Mesodermal cell (in vitro differentiated cells): ENCODE measurements around the gene MCM3.

Experiments used
- H3K27ac ChIP-seq: 2 replicates; pipeline ENCODE4 v1.7.0; 2013; ENCODE audit warnings: mild to moderate bottlenecking, low read depth, low read length, moderate library complexity; ENCODE audit not compliant: severe bottlenecking
- H3K36me3 ChIP-seq: 2 replicates; pipeline ENCODE4 v1.7.1; 2013; ENCODE audit warnings: mild to moderate bottlenecking, low read length, moderate library complexity; ENCODE audit not compliant: control insufficient read depth, insufficient read depth
- H3K4me1 ChIP-seq: one replicate; pipeline ENCODE4 v1.7.1; 2013; ENCODE audit warnings: mild to moderate bottlenecking, low read length; ENCODE audit not compliant: insufficient read depth, control insufficient read depth, poor library complexity, severe bottlenecking
- H3K4me3 ChIP-seq: 2 replicates; pipeline ENCODE4 v1.7.0; 2013; ENCODE audit warnings: low read length, control low read depth, mild to moderate bottlenecking; ENCODE audit not compliant: insufficient read depth, poor library complexity, severe bottlenecking; ENCODE audit errors: extremely low read depth
- H3K9me3 ChIP-seq: 2 replicates; pipeline ENCODE4 v1.7.1; 2013; ENCODE audit warnings: mild to moderate bottlenecking, low read length, moderate library complexity; ENCODE audit not compliant: control insufficient read depth
- WGBS, 2 experiments: methylation state at CpG; one replicate each; pipeline ENCODE4 v1.1.5; 2013; ENCODE audit warnings: missing lambda C conversion rate in 2 of 2; ENCODE audit not compliant: insufficient coverage in 2 of 2; 5-methylcytosine and 5-hydroxymethylcytosine counted together

Gene MCM3

DNA sequence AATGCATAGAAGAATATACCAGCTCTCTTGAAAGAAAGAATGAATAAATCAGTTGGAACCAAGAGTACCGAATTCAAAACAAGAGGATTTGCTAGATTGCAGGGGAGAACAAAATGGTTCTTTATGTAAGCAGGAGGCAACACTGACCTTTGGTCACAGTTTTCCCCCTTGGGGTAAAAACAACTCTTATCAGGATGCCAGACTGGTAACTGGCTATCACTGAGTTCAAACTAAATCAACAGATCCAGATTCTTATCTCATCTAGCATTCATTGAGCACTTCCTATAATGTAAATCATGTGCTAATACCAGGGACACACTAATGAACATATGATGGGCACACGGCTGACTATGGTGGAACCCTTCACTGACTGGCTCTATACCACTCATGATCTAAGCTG is 35.5 kb downstream of the MCM3 start:
- no peaks in the 10 kb centered on the region for H3K36me3 ChIP-seq
- WGBS, 2 experiments: 93 to 94% methylated on average over 2 of the region's 2 CpGs
- no peak overlapping the region for H3K27ac ChIP-seq

GRCh38 chr6:52245425-52245824 is 39.1 kb downstream of the MCM3 start:
- 67 to 80% methylated on average over 1 of the region's 1 CpG for WGBS, 2 experiments
- no peak overlapping the region for H3K27ac ChIP-seq
- no peaks in the 10 kb centered on the region for H3K4me1 ChIP-seq
- H3K36me3 ChIP-seq: no peaks in the 10 kb centered on the region
- H3K9me3 ChIP-seq: peaks cover 4% of the 10 kb centered on the region
- no peak overlapping the region for H3K4me3 ChIP-seq

More for the DNA sequence above, 35.5 kb downstream of the MCM3 start:
- peaks cover 4% of the 10 kb centered on the region for H3K9me3 ChIP-seq
- H3K4me3 ChIP-seq: no peak overlapping the region
- no peaks in the 10 kb centered on the region for H3K4me1 ChIP-seq

GRCh38 chr6:52244400-52244799 is 40.1 kb downstream of the MCM3 start, which contains the start of gene IL17F:
Gene IL17F (minus strand): TSS chr6:52244500. CDS start chr6:52244429, 71 bp downstream.
- no peak within 1 kb of the TSS for H3K4me3 ChIP-seq
- no peaks in the 10 kb centered on the region for H3K36me3 ChIP-seq
- H3K9me3 ChIP-seq: peaks cover 4% of the 10 kb centered on the region
- no peak within 1 kb of the TSS for H3K27ac ChIP-seq
- WGBS, 2 experiments: 88 to 100% methylated on average over 2 to 4 of the region's 5 CpGs
- H3K4me1 ChIP-seq: no peaks in the 10 kb centered on the region

DNA sequence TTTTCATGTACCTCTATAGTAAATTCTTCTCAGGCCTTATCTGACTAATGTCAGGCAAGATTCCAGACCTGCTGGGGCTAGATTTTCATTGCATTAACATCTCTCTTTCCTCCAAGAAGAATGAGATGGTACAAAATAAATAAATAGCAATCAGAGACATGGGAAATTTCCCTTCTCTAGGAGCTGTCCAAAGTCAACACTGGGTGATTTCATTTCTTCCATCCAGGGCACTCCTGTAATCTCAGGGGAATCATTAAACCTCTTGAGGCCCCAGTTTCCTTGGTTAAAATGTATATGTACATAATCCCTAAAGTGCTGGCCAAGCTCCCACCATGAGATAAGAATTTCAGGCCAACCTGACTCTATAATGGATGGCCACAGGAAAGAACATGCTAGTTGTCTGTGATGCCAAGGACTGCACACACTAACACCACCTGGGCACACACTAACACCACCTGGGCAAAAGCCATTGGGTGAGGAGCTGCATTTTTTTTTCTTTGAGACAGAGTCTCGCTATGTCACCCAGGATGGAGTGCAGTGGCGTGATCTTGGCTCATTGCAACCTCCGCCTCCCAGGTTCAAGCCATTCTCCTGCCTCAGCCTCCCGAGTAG is 41.2 kb downstream of the MCM3 start:
- WGBS, 2 experiments: 60 to 100% methylated on average over 1 to 2 of the region's 4 CpGs
- H3K4me1 ChIP-seq: no peaks in the 10 kb centered on the region
- H3K9me3 ChIP-seq: peaks cover 4% of the 10 kb centered on the region
- no peak overlapping the region for H3K4me3 ChIP-seq
- no peak overlapping the region for H3K27ac ChIP-seq
- H3K36me3 ChIP-seq: no peaks in the 10 kb centered on the region

DNA sequence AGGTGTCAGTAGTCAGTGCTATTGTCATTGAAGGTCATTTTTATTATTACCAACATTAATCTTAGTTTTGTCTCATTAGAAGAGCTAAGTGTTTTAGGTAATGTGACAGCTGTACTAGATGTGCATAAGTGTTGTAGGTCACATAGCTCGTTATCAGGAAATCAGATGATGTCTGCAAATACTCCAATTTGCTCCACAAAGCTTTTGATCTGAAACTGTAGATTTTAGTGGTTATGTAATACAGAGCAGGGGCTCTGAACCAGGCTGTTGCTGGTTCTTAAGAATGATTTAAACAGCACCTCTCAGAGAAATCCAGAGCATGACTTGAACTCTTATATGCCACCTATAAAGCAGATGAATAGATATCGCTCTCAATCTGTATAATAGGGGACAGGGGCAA is 42.7 kb downstream of the MCM3 start:
- WGBS, 2 experiments: 75 to 80% methylated on average over 1 of the region's 2 CpGs
- no peak overlapping the region for H3K27ac ChIP-seq
- no peaks in the 10 kb centered on the region for H3K36me3 ChIP-seq

DNA sequence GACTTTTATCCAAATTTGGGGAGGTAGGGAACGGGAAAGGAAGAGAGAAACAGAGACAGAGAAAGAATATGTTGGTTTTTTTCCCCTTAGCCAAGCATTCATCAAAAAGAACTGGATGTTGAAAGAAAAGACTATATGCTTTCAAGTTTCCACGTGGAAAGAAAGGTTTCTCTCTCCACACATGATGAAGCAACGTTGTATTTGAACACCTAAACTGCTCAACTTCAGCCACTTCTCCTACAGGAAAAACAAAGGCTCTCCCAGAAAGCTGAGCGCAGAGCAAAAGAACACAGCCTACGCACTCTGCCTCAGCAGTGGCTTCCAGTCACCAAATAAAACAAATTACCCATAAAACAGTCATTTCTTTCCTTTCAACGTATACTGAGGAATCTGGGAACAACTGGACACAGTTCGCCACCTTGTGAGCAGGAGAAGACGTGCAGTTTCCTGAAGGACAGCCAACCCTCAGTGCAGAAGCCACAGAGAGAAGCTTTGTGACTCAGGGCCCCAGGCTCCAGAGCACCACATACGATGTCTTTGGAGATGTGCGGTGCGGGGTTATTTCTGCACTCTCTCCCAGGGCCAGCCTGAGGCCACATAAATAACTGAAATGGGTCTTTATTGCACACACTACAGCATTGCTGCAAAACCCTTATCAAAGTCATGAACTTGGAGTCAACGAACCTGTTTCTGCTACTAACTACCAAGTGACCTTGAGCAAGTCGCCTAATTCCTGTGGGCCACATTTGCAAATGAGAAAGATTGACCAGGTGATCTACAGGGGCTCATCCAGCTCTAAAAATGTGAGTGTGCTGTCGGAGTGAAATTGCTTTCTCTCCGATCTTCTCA is 50.3 kb downstream of the MCM3 start:
- 64 to 65% methylated on average over 11 to 14 of the region's 15 CpGs for WGBS, 2 experiments
- Histone ChIP-seq H3K9me3 (no peaks in the 10 kb centered on the region), H3K4me3 (no peak overlapping the region), H3K36me3 (no peaks in the 10 kb centered on the region), H3K4me1 (no peaks in the 10 kb centered on the region), H3K27ac (no peak overlapping the region)

More for the DNA sequence above, 42.7 kb downstream of the MCM3 start:
- H3K4me3 ChIP-seq: no peak overlapping the region
- no peaks in the 10 kb centered on the region for H3K9me3 ChIP-seq
- no peaks in the 10 kb centered on the region for H3K4me1 ChIP-seq

- Histone ChIP-seq H3K9me3 (no peaks in the 10 kb centered on the region), H3K4me3 (no peak overlapping the region), H3K36me3 (no peaks in the 10 kb centered on the region), H3K4me1 (no peaks in the 10 kb centered on the region), H3K27ac (no peak overlapping the region)
- WGBS, 2 experiments: 57% methylated on average over 1 of the region's 4 CpGs; no CpG with 5 or more reads in 1 of the 2 experiments
These were observed 51.5 kb downstream of the MCM3 start for GRCh38 chr6:52233005-52233404.

DNA sequence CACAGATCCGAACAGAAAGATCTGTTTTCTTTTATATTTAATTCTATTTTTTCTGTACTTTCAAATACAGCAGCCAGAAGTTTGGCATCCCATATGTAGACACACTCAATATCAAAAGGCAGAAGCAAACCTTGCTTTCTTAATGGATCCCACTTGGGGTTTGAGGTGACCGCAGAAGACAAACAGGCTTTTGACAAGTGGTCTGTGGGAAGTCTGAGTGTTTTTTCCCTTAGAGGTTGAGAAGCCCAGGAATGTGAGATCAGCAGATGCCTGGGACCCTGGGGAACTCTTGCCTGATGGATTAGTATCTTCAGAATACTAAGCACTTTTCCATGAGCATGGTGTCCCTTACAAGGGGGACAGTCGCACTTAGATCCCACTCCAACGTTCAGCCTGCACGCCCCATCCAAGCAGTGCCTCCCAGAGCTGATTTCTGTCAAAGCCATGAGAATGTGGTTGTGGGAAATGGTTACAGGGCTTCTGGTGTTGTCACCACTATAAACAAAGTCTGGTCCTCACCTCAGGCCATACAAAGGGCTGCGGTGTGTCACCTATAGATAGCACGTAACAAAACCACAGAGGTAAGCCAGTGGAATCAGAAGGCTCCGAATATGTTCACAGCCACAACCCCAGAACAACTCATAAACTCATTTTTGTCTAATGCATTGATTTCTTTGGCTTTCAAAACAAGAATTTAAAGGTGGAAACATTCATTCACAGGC is 53.0 kb downstream of the MCM3 start:
- no peaks in the 10 kb centered on the region for H3K9me3 ChIP-seq
- H3K27ac ChIP-seq: no peak overlapping the region
- 84 to 97% methylated on average over 3 to 7 of the region's 8 CpGs for WGBS, 2 experiments
- H3K4me1 ChIP-seq: no peaks in the 10 kb centered on the region
- no peaks in the 10 kb centered on the region for H3K36me3 ChIP-seq
- no peak overlapping the region for H3K4me3 ChIP-seq

- Histone ChIP-seq H3K4me3 (no peak overlapping the region), H3K36me3 (no peaks in the 10 kb centered on the region), H3K4me1 (no peaks in the 10 kb centered on the region), H3K27ac (no peak overlapping the region), H3K9me3 (no peaks in the 10 kb centered on the region)
- no CpG with 5 or more reads among the region's 1 CpG for WGBS, 2 experiments
These were observed 53.9 kb downstream of the MCM3 start for GRCh38 chr6:52230685-52231084.

- no peaks in the 10 kb centered on the region for H3K4me1 ChIP-seq
- no peak overlapping the region for H3K4me3 ChIP-seq
- H3K9me3 ChIP-seq: no peaks in the 10 kb centered on the region
- H3K36me3 ChIP-seq: no peaks in the 10 kb centered on the region
- H3K27ac ChIP-seq: no peak overlapping the region
- WGBS, 2 experiments: 86 to 100% methylated on average over 1 of the region's 1 CpG
These were observed 57.0 kb downstream of the MCM3 start for GRCh38 chr6:52227495-52227894.
